K562 (cell line): Measurements from ENCODE around the gene ZNF268. TPM values are rescaled to one million over a fixed set of nuclear protein-coding genes. Genes with fewer than 3 reads are reported as not detected.

Source experiments
- ATAC-seq: fragments of 200-7000 bp; cut with Tn5 transposase; 3 replicates; pipeline ENCODE4 v1.9.1; 2020; ENCODE audit warnings: moderate library complexity
- BruUV-seq: library from RNA; stranded (reverse); fragments of 400-500 nt; replicated peaks from 2 replicates; lab custom pipeline; 2021; lab: Mats Ljungman, UMichigan
- CTCF ChIA-PET: fragments of 300-600 bp; formaldehyde crosslinking; extraction: SDS; loops from one replicate; lab custom pipeline; 2021; ENCODE audit warnings: low intra/inter-chr PET ratio; lab: Yijun Ruan, JAX
- POLR2A ChIA-PET: fragments of 300-600, 350-650 bp; sonication (Branson Sonifier 250); formaldehyde crosslinking; extraction: SDS; loops from one replicate; lab custom pipeline; 2021; ENCODE audit warnings: antibody characterized with exemption, inconsistent platforms; lab: Yijun Ruan, JAX
- DNase-seq, 4 experiments: peaks; one replicate each; pipeline versions ENCODE4 v3.0.0 to v3.0.0-alpha.2; 2011 to 2018; ENCODE audit warnings: low spot score in 3 of 4, mixed read lengths in 3 of 4; ENCODE audit errors: extremely low read depth in 1 of 4
- FAIRE-seq: peaks from 2 replicates; lab custom pipeline; 2011; peaks lifted over from hg19 to GRCh38; lab: Jason Lieb, UNC
- H2AFZ ChIP-seq: 2 replicates; pipeline ENCODE4 v1.6.0; 2011; ENCODE audit warnings: low read depth, low read length, control low read depth, inconsistent platforms
- H3K27ac ChIP-seq: fragments of 200-600 bp; 3 replicates; pipeline ENCODE4 v1.8.0; 2011; ENCODE audit warnings: low read depth, mild to moderate bottlenecking, control low read depth, inconsistent platforms, low read length, moderate library complexity, mixed read lengths; ENCODE audit errors: extremely low read depth
- H3K27me3 ChIP-seq, 2 experiments: fragments of 300-600 bp in 1 of 2; 2 replicates in 1 of 2; 3 replicates in 1 of 2; pipeline versions ENCODE4 v1.6.0 to v1.8.0; 2011; ENCODE audit warnings: inconsistent platforms in 2 of 2, low read length in 2 of 2, mild to moderate bottlenecking in 1 of 2, mixed read lengths in 1 of 2, moderate library complexity in 1 of 2; ENCODE audit not compliant: control insufficient read depth in 2 of 2, insufficient read depth in 2 of 2
- H3K36me3 ChIP-seq: fragments of 300-600 bp; 3 replicates; pipeline ENCODE4 v1.8.0; 2011; ENCODE audit warnings: mild to moderate bottlenecking, low read length, inconsistent platforms; ENCODE audit not compliant: control insufficient read depth, insufficient read depth
- H3K4me1 ChIP-seq, 2 experiments: fragments of 200-600 bp in 1 of 2; replicated peaks in 1 of 2; 2 replicates in 1 of 2; 3 replicates in 1 of 2; pipeline versions ENCODE4 v1.5.1 to v1.8.0; 2011; ENCODE audit warnings: inconsistent platforms in 2 of 2, low read length in 2 of 2, mild to moderate bottlenecking in 1 of 2, mixed read lengths in 1 of 2, moderate library complexity in 1 of 2; ENCODE audit not compliant: control insufficient read depth in 2 of 2, insufficient read depth in 2 of 2
- H3K4me2 ChIP-seq: 2 replicates; pipeline ENCODE4 v1.6.1; 2011; ENCODE audit warnings: low read length, control low read depth, inconsistent platforms, mixed read lengths; ENCODE audit not compliant: insufficient read depth
- H3K4me3 ChIP-seq: fragments of 200-600 bp; sonication (generic), shearing (Covaris generic); 2 replicates; pipeline ENCODE4 v1.5.1; 2016; ENCODE audit warnings: control low read depth, inconsistent platforms
- H3K79me2 ChIP-seq: fragments of 200-600 bp; 3 replicates; pipeline ENCODE4 v1.8.0; 2011; ENCODE audit warnings: low read length, inconsistent platforms; ENCODE audit not compliant: control insufficient read depth, insufficient read depth
- H3K9ac ChIP-seq, 2 experiments: 2 replicates each; pipeline versions ENCODE4 v1.6.0 to v1.6.1; 2011; ENCODE audit warnings: low read depth in 2 of 2, low read length in 2 of 2, control low read depth in 1 of 2, inconsistent platforms in 1 of 2, mild to moderate bottlenecking in 1 of 2, mixed read lengths in 1 of 2; ENCODE audit not compliant: insufficient read depth in 1 of 2
- H3K9me1 ChIP-seq: one replicate; pipeline ENCODE4 v1.6.0; 2011; ENCODE audit warnings: inconsistent platforms, mild to moderate bottlenecking, low read length, moderate library complexity; ENCODE audit not compliant: control insufficient read depth, insufficient read depth
- H3K9me3 ChIP-seq: replicated peaks from 2 replicates; pipeline ENCODE4 v1.5.1; 2011; ENCODE audit warnings: low read depth, low read length, inconsistent platforms; ENCODE audit not compliant: control insufficient read depth, insufficient read depth
- H4K20me1 ChIP-seq: replicated peaks from 2 replicates; pipeline ENCODE4 v1.6.1; 2011; ENCODE audit warnings: low read length, inconsistent platforms, mixed read lengths; ENCODE audit not compliant: control insufficient read depth, insufficient read depth
- EP400 ChIP-seq: fragments of 450-650 bp; IDR thresholded peaks from 2 replicates; pipeline ENCODE4 v1.6.1; 2017; ENCODE audit warnings: antibody characterized with exemption, mild to moderate bottlenecking, moderate library complexity
- GATA2 ChIP-seq: sonication (generic); formaldehyde crosslinking; IDR thresholded peaks from 2 replicates; pipeline ENCODE4 v1.4.0; 2020; ENCODE audit warnings: mild to moderate bottlenecking, missing genetic modification reagents
- HMG20A ChIP-seq: fragments of 450-650 bp; formaldehyde crosslinking; conservative IDR thresholded peaks from 2 replicates; pipeline ENCODE4 v1.4.0; 2020; ENCODE audit warnings: mild to moderate bottlenecking, mixed read lengths
- MCM7 ChIP-seq, 2 experiments: fragments of 450-650 bp; IDR thresholded peaks; 2 replicates each; pipeline ENCODE4 v1.6.1; 2016 to 2018
- PPARD ChIP-seq: fragments of 250-450 bp; sonication (Bioruptor Pico); IDR thresholded peaks from 2 replicates; pipeline ENCODE4 v1.8.0; 2022; ENCODE audit warnings: inconsistent platforms, mild to moderate bottlenecking, moderate library complexity
- SNIP1 ChIP-seq: fragments of 450-650 bp; IDR thresholded peaks from 2 replicates; pipeline ENCODE4 v1.7.1; 2017; ENCODE audit warnings: low read depth, mild to moderate bottlenecking
- THRAP3 ChIP-seq: fragments of 450-650 bp; IDR thresholded peaks from 2 replicates; pipeline ENCODE4 v1.6.1; 2016; ENCODE audit warnings: mild to moderate bottlenecking, inconsistent platforms, borderline replicate concordance
- ZNF408 ChIP-seq: fragments of 250-450 bp; sonication (Bioruptor Pico); IDR thresholded peaks from 2 replicates; pipeline ENCODE4 v1.4.0; 2020; ENCODE audit warnings: low read depth, mild to moderate bottlenecking, moderate library complexity
- WGBS: fragments of 100-300 bp; shearing (Covaris generic); methylation state at CpG from one replicate; pipeline ENCODE4 v1.1.6; 2016; ENCODE audit warnings: low coverage, mixed read lengths; ENCODE audit not compliant: insufficient coverage; ENCODE audit errors: missing lambda C conversion rate; 5-methylcytosine and 5-hydroxymethylcytosine counted together
- in situ Hi-C: fragments of 300-500 bp; cut with MboI; formaldehyde crosslinking; loops from 4 replicates; pipeline ENCODE4 v1.15.0; 2018; ENCODE audit warnings: inconsistent platforms, mixed read lengths
- intact Hi-C: fragments of 100-400 bp; cut with micrococcal nuclease; formaldehyde crosslinking; loops from 2 replicates; pipeline ENCODE4 v1.14.2; 2022
- polyA plus RNA-seq, 8 experiments: library from polyadenylated mRNA; depleted of rRNA in 4 of 8; stranded (reverse) in 5 of 8; unstranded in 3 of 8; fragments of >200 nt; fragmentation: Nextera tagmentation in 2 of 8; fragmentation: Illumina TruSeq in 1 of 8; extraction: Ambion mirVana in 2 of 8; extraction: Trizol in 1 of 8; gene quantifications; 2 replicates each; pipeline versions ENCODE4 v1.2.1 to v1.2.3, GENCODE V29; 2011 to 2014; ENCODE audit warnings: inconsistent platforms in 1 of 8, missing spikeins in 1 of 8
- total RNA-seq, 7 experiments: library from RNA; depleted of rRNA in 6 of 7; stranded (reverse); fragments of >200 nt in 6 of 7; fragmentation: Illumina TruSeq in 2 of 7; extraction: Trizol in 2 of 7; gene quantifications; 2 replicates each; pipeline versions ENCODE4 v1.2.1 to v1.2.3, GENCODE V29; 2011 to 2021; ENCODE audit warnings: low replicate concordance in 1 of 7
- TF ChIP-seq, protein P1 (sequence below), 2 experiments: fragments of 450-650 bp in 1 of 2; sonication (generic) in 1 of 2; formaldehyde crosslinking; conservative IDR thresholded peaks; 2 replicates each; pipeline versions ENCODE4 v1.4.0 to v1.8.1; 2020 to 2022; ENCODE audit warnings: mild to moderate bottlenecking in 1 of 2, missing genetic modification reagents in 1 of 2
- TF ChIP-seq, protein P2 (sequence below), 2 experiments: fragments of 450-650 bp; conservative IDR thresholded peaks; 2 replicates each; pipeline ENCODE4 v1.6.1; 2017; ENCODE audit warnings: mild to moderate bottlenecking in 2 of 2, moderate library complexity in 2 of 2

Gene ZNF268
- total and polyA plus RNA-seq, 9 of the 15 experiments (the other 6 are each of a cell fraction or from before 2014, with no cell fraction given) = 4.8 to 12.0 (median 7.7) TPM

DNA sequence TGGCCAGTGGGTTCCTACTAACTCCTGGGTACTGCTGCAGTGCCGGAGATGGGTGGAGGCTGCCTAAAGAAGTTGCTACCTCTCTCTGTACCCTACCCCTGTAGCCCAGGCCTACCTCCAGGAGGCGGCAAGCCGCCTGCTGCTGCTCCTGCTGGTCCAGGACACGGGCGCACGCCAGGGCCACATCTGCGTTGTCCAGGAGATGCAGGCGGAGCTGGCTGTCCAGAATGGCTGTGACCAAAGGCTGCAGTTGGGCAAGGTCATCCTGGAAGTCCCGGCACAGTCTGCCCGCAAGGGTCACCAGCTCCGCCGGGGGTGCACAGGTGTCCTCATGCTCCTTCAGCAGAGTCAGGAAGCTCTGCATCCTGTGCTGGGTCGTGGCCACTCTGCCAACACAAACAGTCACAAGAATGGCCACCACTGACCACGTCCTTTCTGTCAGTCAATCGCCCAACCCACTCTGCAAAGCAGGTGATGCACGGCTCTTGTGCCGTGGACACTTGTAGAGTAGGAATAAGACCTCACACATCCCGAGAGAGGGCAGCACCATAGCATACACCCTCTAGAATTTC is 52.8 kb downstream of the ZNF268 start (continued):
- no peak for TF ChIP-seq GATA2 (CRISPR knock-in tag)
- TF ChIP-seq, protein P1, sequence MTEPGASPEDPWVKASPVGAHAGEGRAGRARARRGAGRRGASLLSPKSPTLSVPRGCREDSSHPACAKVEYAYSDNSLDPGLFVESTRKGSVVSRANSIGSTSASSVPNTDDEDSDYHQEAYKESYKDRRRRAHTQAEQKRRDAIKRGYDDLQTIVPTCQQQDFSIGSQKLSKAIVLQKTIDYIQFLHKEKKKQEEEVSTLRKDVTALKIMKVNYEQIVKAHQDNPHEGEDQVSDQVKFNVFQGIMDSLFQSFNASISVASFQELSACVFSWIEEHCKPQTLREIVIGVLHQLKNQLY (CRISPR knock-in tag; conservative IDR thresholded peaks at IDR 0.05) = no peak
- TF ChIP-seq, protein P2, sequence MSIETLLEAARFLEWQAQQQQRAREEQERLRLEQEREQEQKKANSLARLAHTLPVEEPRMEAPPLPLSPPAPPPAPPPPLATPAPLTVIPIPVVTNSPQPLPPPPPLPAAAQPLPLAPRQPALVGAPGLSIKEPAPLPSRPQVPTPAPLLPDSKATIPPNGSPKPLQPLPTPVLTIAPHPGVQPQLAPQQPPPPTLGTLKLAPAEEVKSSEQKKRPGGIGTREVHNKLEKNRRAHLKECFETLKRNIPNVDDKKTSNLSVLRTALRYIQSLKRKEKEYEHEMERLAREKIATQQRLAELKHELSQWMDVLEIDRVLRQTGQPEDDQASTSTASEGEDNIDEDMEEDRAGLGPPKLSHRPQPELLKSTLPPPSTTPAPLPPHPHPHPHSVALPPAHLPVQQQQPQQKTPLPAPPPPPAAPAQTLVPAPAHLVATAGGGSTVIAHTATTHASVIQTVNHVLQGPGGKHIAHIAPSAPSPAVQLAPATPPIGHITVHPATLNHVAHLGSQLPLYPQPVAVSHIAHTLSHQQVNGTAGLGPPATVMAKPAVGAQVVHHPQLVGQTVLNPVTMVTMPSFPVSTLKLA (conservative IDR thresholded peaks at IDR 0.05) = no peak
- TF ChIP-seq MCM7 (IDR thresholded peaks at IDR 0.05) = no peak
- no peak for TF ChIP-seq THRAP3
- TF ChIP-seq SNIP1 = no peak

DNA sequence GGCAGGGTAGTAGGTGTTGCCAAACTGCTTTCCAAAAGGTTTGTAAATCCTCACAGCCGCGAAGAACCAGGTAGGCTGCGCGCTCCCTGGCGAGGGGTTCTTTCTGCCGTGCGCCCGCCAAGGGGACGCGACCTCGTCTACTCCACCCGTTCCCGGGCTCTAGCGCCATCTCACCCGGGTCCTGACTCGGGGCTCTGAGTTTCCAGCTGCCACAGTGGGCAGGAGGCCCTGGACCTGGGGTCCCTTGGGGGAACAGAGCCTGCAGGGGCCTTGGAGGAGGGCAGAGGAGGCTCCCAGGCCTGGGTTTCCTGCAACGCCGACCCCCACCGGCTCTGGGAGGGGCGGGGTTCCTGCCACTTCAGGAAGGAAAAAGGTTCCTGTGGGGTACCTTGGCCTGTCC is 53.7 kb downstream of the ZNF268 start:
- Histone ChIP-seq H2AFZ (no peak overlapping the region), H3K9ac (no peak overlapping the region), H3K9me3 (no peaks in the 10 kb centered on the region; the same call in 1 of the 2 replicates), H3K4me3 (no peak overlapping the region), H4K20me1 (no peaks in the 10 kb centered on the region), H3K27ac (no peak overlapping the region), H3K79me2 (no peaks in the 10 kb centered on the region), H3K36me3 (no peaks in the 10 kb centered on the region), H3K27me3 (no peaks in the 10 kb centered on the region), H3K9me1 (no peaks in the 10 kb centered on the region), H3K4me2 (no peak overlapping the region), H3K4me1 (no peaks in the 10 kb centered on the region)
- CTCF ChIA-PET = no interaction called here
- no peak for DNase-seq
- no peak for TF ChIP-seq ZNF408
- TF ChIP-seq HMG20A (CRISPR knock-in tag) = no peak
- no peak for TF ChIP-seq EP400
- TF ChIP-seq PPARD (CRISPR knock-in tag) = no peak
- intact Hi-C loops = no loop called here
- POLR2A ChIA-PET = no interaction called here
- WGBS = 32% methylated on average over 15 of the region's 20 CpGs
- no TSS peak for BruUV-seq
- in situ Hi-C loops = no loop called here
- ATAC-seq = no peak
- no peak for FAIRE-seq
